Epithelial cell of esophagus (primary cell): ENCODE measurements around the gene ALG13.
"Not testable (repeated sequence)": the region's sequence is repeated elsewhere in the genome, so short reads cannot be mapped to it uniquely, and the experiment has no call there.

Experiments used
- DNase-seq: peaks from one replicate; pipeline ENCODE4 v3.0.0; 2010; ENCODE audit warnings: low read depth
- H3K4me3 ChIP-seq: 2 replicates; pipeline ENCODE4 v1.5.1; 2011; ENCODE audit warnings: mild to moderate bottlenecking, low read length, control low read depth
- TF ChIP-seq, protein P1 (sequence below): IDR thresholded peaks from 2 replicates; pipeline ENCODE4 v1.5.1; 2011; ENCODE audit warnings: low read depth, mild to moderate bottlenecking, low read length, control low read depth, inconsistent platforms; ENCODE audit not compliant: insufficient read depth; ENCODE audit errors: missing control alignments

Gene ALG13

DNA sequence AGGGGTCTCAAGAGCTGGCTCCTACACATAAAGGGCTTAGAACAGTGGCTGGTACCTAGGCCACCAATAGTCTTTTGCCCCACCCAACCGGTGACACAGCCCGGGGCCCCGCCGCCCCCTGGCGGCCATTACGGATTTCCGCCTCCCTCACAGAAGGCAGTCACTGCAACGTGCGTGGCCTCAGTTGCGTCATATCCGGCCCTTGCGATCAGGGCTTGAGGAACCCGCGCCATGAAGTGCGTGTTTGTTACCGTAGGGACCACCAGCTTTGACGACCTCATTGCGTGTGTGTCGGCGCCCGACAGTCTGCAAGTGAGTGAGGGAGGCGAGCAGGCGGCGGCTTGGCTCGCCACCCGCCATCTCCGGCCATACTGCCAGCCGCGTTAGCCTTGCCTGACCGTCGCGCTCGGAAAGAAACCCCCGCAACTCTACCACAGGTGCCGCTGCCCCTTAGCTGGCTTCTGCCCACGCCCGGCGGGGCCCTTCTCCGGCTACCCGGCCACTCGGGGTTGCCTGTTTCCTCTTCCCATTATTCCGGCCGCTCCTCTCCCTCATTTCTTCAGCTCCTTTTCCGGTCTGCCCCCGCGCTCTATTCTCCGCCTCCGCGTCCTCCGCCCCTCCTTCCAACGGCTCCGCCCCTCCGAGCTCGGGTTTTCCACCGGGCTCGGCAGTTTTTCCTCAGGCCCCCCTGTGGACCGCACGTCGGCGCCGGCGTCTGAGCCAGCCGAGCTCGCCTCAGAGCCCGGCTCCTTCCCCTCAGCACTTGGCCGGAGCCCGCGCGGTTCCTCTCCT lies at the start of gene ALG13:
Gene ALG13 (plus strand): TSS at position 183 of the 792 bp plus-strand sequence. CDS start 49 bp downstream, at position 232.
- DNase-seq: peak; percentile 85
- TF ChIP-seq, protein P1, sequence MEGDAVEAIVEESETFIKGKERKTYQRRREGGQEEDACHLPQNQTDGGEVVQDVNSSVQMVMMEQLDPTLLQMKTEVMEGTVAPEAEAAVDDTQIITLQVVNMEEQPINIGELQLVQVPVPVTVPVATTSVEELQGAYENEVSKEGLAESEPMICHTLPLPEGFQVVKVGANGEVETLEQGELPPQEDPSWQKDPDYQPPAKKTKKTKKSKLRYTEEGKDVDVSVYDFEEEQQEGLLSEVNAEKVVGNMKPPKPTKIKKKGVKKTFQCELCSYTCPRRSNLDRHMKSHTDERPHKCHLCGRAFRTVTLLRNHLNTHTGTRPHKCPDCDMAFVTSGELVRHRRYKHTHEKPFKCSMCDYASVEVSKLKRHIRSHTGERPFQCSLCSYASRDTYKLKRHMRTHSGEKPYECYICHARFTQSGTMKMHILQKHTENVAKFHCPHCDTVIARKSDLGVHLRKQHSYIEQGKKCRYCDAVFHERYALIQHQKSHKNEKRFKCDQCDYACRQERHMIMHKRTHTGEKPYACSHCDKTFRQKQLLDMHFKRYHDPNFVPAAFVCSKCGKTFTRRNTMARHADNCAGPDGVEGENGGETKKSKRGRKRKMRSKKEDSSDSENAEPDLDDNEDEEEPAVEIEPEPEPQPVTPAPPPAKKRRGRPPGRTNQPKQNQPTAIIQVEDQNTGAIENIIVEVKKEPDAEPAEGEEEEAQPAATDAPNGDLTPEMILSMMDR: peak; percentile 66
- H3K4me3 ChIP-seq: peak within 1 kb of the TSS; percentile 66

DNA sequence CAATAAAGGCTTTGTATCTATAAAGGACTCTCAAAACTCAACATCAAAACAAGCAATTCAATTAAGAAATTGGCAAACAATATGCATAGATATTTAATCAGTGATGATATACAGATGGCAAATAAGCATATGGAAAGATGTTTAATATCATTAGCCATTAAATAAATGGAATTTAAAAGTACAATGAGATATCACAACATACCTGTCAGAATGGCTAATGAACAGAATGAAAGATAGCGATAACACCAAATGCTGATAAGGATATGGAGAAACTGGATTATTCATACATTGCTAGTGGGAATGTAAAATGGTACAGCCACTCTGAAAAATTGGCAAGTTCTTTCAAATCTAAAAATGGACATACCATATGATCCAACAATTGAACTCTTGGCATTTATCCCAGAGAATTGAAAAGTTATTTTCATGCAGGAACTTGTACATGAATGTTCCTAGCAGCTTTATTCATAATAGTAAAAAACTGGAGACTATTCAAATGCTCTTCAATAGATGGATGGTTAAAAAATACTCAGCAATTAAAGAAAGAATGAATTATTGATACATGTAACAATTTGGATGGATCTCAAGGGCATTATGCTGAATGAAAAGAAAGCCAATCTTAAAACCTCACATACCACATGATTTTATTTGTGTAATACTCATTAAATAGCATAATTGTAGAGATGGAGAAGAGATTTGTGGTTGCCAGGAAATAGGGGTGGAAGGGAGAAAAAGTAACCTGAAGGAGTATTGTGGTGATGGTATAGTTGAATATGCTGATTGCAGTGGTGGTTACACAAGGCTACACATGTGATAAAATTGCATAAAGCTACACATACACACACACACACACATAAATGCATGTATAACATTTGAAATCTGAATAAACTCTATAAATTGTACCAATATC lies 45.9 kb upstream of the ALG13 start:
- DNase-seq: peak; percentile 47
- TF ChIP-seq, protein P1: no peak
- no peak overlapping the region for H3K4me3 ChIP-seq

DNA sequence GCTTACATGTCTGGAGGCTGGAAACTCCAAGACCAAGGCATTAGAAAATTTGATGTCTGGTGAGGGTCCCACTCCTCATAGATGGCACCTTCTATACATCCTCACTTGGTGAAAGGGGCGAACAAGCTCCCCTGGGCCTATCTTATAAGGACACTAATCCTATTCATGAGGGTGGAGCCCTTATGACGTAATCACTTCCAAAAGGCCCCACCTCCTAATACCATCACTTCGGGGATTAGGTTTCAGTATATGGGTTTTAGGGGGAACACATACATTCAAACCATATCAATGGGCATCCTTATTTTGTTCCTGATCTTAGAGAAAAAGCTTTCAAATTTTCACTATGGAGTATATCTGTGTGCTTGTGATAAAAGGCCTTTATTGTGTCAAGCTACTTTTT lies 39.0 kb upstream of the ALG13 start:
- DNase-seq: no peak
- TF ChIP-seq, protein P1: no peak
- no peak overlapping the region for H3K4me3 ChIP-seq

DNA sequence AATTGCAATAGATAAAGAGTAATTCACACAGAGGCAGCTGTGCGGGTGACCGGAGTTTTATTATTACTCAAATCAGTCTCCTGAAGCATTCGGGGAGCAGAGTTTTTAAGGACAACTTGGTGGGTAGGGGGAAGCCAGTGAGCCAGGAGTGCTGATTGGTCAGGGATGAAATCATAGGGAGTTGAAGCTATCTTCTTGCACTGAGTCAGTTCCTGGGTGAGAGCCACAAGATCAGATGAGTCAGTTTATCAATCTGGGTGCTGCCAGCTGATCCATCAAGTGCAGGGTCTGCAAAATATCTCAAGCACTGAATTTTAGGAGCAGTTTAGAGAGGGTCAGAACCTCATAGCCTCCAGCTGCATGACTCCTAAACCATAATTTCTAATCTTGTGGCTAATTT lies 35.8 kb upstream of the ALG13 start:
- peak; percentile 33 for DNase-seq
- H3K4me3 ChIP-seq: not testable (repeated sequence)

DNA sequence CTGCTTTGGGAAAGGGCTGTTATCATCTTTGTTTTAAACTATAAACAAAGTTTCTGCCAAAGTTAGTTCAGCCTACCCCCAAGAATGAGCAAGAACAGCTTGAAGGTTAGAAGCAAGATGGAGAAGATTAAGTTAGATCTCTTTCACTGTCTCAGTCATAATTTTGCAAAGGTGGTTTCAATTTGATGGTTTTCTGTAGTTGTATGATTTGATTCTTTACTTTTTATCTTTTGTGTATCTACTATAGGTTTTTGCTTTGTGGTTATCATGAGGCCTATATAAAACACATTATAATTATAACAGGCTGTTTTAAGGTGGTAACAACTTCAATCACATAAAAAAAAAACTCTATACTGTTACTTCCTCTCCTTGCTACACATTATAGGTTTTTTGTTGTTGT lies 35.4 kb upstream of the ALG13 start:
- H3K4me3 ChIP-seq: no peak overlapping the region
- TF ChIP-seq, protein P1: no peak
- no peak for DNase-seq

DNA sequence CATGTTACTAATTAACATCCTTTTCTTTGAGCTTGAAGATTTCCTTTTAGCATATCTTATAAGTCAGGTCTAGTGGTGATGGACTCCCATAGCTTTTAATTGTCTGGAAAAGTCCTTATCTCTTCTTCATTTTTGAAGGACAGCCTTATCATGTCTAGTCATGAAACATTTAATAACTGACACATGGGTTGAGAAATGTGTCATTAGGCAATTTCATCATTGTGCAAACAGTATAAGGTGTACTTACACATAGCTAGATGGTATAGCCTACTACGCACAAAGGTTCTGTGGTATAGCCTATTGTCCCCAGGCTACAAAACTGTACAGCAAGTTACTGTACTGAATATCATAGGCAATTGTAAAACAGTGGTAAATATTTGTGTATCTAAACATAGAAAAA lies 34.5 kb upstream of the ALG13 start:
- TF ChIP-seq, protein P1: no peak
- peak; percentile 60 for DNase-seq
- H3K4me3 ChIP-seq: no peak overlapping the region

DNA sequence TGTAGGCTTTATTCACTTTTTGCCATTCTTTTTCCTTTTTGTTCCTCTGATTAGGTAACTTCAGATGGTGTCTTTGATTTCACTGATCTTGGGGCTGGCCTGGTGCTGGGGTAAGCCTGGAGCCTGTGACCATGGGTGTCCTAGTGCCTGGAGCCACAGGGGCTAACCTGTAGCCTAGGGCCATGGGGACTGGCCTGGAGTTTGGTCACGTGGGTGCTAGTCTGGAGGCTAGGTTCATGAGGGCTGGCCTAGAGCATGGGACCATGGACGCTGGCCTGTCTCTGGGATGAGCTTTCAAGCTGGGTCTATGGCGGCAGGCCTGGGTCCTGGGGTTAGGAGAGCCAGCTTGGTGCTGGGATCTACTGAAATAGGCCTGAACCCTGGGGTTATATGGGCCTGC lies 32.2 kb upstream of the ALG13 start:
- DNase-seq: no peak
- no peak overlapping the region for H3K4me3 ChIP-seq
- TF ChIP-seq, protein P1: no peak
